ENCODE results near the gene CSNK1G1.

GRCh38 chr15:64361259-64361658, 5.3 kb upstream of the CSNK1G1 start:
- TF ChIP-seq, protein P1, sequence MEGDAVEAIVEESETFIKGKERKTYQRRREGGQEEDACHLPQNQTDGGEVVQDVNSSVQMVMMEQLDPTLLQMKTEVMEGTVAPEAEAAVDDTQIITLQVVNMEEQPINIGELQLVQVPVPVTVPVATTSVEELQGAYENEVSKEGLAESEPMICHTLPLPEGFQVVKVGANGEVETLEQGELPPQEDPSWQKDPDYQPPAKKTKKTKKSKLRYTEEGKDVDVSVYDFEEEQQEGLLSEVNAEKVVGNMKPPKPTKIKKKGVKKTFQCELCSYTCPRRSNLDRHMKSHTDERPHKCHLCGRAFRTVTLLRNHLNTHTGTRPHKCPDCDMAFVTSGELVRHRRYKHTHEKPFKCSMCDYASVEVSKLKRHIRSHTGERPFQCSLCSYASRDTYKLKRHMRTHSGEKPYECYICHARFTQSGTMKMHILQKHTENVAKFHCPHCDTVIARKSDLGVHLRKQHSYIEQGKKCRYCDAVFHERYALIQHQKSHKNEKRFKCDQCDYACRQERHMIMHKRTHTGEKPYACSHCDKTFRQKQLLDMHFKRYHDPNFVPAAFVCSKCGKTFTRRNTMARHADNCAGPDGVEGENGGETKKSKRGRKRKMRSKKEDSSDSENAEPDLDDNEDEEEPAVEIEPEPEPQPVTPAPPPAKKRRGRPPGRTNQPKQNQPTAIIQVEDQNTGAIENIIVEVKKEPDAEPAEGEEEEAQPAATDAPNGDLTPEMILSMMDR (IDR thresholded peaks at IDR 0.05; ENCODE audit: low read depth, low read length) = no peak
- TF ChIP-seq EZH2phosphoT487 (IDR thresholded peaks at IDR 0.05; ENCODE audit: low read depth) = no peak

Data from OCI-LY3 (cell line).